GM19035 (cell line): Measurements from ENCODE around the gene HIBADH.
"Not testable (repeated sequence)": the region's sequence is repeated elsewhere in the genome, so short reads cannot be mapped to it uniquely, and the experiment has no call there.

ENCODE experiments used
- ATAC-seq: cut with Tn5 transposase; IDR thresholded peaks from one replicate; pipeline ENCODE4 v1.9.1; 2021; ENCODE audit not compliant: unreplicated experiment

Gene HIBADH

DNA sequence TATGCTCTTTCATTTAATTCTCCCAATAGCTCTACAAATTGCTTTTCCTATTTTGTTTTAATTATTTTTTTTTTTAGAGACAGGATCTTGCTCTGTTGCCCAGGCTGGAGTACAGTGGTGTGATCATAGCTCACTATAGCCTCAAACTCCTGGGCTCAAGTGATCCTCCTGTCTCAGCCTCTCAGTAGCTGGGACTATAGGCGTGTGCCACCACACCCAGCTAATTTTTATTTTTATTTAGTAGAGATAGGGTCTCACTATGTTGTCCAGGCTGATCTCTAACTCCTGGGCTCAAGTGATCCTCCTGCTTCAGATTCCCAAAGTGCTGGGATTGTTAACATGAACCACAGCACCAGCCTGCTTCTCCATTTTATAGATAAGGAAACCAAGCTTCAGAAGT, 151.3 kb downstream of the HIBADH start:
- not testable (repeated sequence) for ATAC-seq

- no peak for ATAC-seq
These were observed 152.1 kb downstream of the HIBADH start for GRCh38 chr7:27510541-27510940.

- not testable (repeated sequence) for ATAC-seq
These were observed 160.8 kb downstream of the HIBADH start for GRCh38 chr7:27501879-27502278.

DNA sequence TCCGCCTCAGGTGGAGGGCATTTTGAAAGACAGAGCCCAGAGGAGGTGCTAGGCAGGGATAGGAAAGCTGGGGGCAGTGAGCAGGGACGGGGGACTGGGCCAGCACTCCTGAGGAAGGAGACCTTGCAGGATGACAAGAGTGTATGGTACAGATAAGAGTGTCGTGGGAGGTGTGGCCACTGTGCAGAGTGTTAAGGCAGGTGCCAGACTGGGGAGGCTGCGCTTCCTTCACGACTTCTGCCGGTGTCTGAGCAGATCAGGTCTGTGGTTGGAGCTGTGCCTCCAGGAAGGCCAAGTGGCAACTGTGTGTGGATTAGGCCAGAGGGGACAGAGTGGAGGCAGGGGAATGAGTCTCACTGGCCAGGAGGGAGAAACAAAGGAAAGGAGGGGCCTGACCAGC, 161.7 kb downstream of the HIBADH start:
- no peak for ATAC-seq

DNA sequence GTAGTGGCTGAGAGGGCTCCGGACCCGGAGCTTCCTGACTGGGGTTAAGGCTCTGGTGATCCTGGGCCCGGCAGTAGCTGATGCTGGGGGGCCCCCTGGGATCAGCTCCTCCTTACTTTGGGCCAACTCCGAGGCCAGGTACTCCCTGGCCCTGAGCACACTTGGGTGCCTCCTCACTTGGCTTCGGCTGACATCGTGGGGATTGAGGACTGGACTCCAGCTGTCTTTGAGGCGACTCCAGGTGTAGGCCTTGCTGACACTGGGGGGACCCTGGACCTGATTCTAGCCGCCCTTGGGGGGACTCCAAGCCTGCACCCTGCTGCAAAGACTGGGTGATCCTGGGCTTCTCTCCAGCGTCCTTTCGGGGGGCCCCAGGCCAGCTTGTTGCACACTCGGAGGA, 170.5 kb downstream of the HIBADH start:
- ATAC-seq, result no peak

DNA sequence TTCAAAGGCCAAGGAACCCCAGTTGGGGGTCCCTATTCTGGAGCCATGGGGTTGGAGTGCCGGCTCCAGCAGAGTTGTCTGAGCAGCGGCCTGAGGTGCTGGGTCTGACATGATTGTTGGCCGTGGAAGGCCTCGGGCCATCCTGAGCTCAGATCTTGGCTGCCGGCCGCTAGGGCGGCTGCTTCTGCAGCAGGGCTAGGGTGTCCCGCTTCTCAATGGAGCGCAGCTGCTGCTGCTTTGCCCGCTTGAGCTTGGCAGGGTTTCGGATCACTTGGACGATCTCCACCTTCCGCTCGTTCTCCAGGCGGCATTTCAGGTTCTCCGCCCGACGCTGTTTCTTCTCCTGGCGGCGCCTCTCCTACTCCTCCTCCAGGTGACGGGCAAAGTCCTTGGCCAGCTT, 171.1 kb downstream of the HIBADH start:
- ATAC-seq, result no peak

- no peak for ATAC-seq
These were observed 175.2 kb downstream of the HIBADH start for GRCh38 chr7:27487509-27487908.

- no peak for ATAC-seq
These were observed 178.2 kb downstream of the HIBADH start for GRCh38 chr7:27484451-27484850.

DNA sequence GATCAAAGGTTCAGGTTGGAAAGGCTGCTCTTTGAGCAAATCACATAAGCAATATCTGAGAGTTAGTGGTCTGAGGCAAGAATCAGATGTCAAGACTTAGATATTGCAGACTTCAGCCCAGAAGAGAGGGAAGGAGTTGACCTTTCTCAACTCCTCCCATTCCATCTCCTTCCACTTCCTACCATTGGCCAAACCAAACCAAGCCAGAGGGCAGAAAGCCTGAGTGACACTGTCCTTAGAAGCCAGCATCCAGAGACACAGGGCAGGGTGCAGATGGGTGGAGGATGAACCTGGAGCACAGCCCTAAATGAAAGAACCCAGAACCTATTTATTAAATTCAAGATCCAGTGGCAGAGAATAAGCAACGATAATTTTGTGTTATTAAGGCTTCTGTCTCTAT, 180.5 kb downstream of the HIBADH start:
- no peak for ATAC-seq

- ATAC-seq, result no peak
These were observed 184.1 kb downstream of the HIBADH start for GRCh38 chr7:27478556-27478955.

- no peak for ATAC-seq
These were observed 184.6 kb downstream of the HIBADH start for GRCh38 chr7:27478084-27478483.

- no peak for ATAC-seq
These were observed 186.2 kb downstream of the HIBADH start for GRCh38 chr7:27476493-27476892.
